Measurements from ENCODE around the gene SNAP25. TPM values are rescaled to one million over a fixed set of nuclear protein-coding genes. Genes with fewer than 3 reads are reported as not detected.

SNAP25 gene
- total and polyA plus RNA-seq, 9 of the 15 experiments (the other 6 are each of a cell fraction or from before 2014, with no cell fraction given): 0.07 TPM; not detected in 8

DNA sequence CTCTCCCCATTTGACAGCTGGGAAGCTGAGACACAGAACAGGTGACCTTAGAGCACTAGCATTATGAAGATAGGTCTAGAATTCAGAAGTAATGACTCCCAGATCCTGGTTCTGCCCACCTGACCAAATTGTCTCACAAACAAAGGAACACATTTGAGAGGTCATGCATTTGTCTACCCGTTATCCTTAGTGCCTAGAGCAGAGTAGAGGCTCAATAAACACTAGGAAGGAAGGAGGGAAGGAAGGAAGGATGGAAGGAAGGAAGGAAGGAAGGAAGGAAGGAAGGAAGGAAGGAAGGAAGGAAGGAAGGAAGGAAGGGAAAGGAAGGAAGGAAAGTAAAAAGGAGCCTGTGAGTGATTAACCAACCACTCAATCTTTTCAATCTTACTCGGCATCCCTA, 63.3 kb downstream of the SNAP25 start:
- FAIRE-seq: no peak
- in situ Hi-C loops (cut with MboI) (no loop called here), intact Hi-C loops (cut with micrococcal nuclease) (no loop called here)
- H3K27ac ChIP-seq (ENCODE audit: extremely low read depth, low read depth, low read length): no peak overlapping the region
- H3K9me3 ChIP-seq (replicated peaks; ENCODE audit: control insufficient read depth, insufficient read depth, low read depth, low read length): no peaks in the 10 kb centered on the region
- H3K9ac ChIP-seq (ENCODE audit: insufficient read depth in 1 of 2, low read depth in 2 of 2, low read length in 2 of 2): no peak overlapping the region
- no peak overlapping the region for H2AFZ ChIP-seq (ENCODE audit: low read depth, low read length)
- no peak overlapping the region for H3K4me3 ChIP-seq
- no peaks in the 10 kb centered on the region for H3K4me1 ChIP-seq (replicated peaks in 1 of 2; ENCODE audit: control insufficient read depth in 2 of 2, insufficient read depth in 2 of 2, low read length in 2 of 2)
- no peaks in the 10 kb centered on the region for H3K9me1 ChIP-seq (ENCODE audit: control insufficient read depth, insufficient read depth, low read length)
- BruUV-seq (replicated peaks): no TSS peak
- no peak overlapping the region for H3K4me2 ChIP-seq (ENCODE audit: insufficient read depth, low read length)
- no peak for ATAC-seq
- ChIA-PET POLR2A (no interaction called here), CTCF (ENCODE audit: low intra/inter-chr PET ratio) (no interaction called here)
- H3K79me2 ChIP-seq (ENCODE audit: control insufficient read depth, insufficient read depth, low read length): no peaks in the 10 kb centered on the region
- no peak for DNase-seq (ENCODE audit: extremely low read depth in 1 of 4, low spot score in 3 of 4)
- H3K27me3 ChIP-seq (ENCODE audit: control insufficient read depth in 2 of 2, insufficient read depth in 2 of 2, low read length in 2 of 2): no peaks in the 10 kb centered on the region
- H4K20me1 ChIP-seq (replicated peaks; ENCODE audit: control insufficient read depth, insufficient read depth, low read length): no peaks in the 10 kb centered on the region
- 0% methylated on average over 1 of the region's 2 CpGs for WGBS (ENCODE audit: insufficient coverage, low coverage, missing lambda C conversion rate)
- no peaks in the 10 kb centered on the region for H3K36me3 ChIP-seq (ENCODE audit: control insufficient read depth, insufficient read depth, low read length)
- no peak for TF ChIP-seq POLR3G (IDR thresholded peaks at IDR 0.05; ENCODE audit: extremely low read depth, insufficient read length, insufficient replicate concordance)
- TF ChIP-seq NCOA2 (IDR thresholded peaks at IDR 0.05; ENCODE audit: partially characterized antibody in 2 of 2): no peak
- TF ChIP-seq ZNF224 (CRISPR knock-in tag; IDR thresholded peaks at IDR 0.05): no peak
- no peak for TF ChIP-seq POLR2B (IDR thresholded peaks at IDR 0.05; ENCODE audit: low read depth, partially characterized antibody)
- TF ChIP-seq GTF2A2 (tag; IDR thresholded peaks at IDR 0.05): no peak
- TF ChIP-seq STAG1 (CRISPR knock-in tag; IDR thresholded peaks at IDR 0.05; ENCODE audit: borderline replicate concordance): no peak
- TF ChIP-seq ILF3 (IDR thresholded peaks at IDR 0.05; ENCODE audit: borderline replicate concordance): no peak
- TF ChIP-seq, protein P1, sequence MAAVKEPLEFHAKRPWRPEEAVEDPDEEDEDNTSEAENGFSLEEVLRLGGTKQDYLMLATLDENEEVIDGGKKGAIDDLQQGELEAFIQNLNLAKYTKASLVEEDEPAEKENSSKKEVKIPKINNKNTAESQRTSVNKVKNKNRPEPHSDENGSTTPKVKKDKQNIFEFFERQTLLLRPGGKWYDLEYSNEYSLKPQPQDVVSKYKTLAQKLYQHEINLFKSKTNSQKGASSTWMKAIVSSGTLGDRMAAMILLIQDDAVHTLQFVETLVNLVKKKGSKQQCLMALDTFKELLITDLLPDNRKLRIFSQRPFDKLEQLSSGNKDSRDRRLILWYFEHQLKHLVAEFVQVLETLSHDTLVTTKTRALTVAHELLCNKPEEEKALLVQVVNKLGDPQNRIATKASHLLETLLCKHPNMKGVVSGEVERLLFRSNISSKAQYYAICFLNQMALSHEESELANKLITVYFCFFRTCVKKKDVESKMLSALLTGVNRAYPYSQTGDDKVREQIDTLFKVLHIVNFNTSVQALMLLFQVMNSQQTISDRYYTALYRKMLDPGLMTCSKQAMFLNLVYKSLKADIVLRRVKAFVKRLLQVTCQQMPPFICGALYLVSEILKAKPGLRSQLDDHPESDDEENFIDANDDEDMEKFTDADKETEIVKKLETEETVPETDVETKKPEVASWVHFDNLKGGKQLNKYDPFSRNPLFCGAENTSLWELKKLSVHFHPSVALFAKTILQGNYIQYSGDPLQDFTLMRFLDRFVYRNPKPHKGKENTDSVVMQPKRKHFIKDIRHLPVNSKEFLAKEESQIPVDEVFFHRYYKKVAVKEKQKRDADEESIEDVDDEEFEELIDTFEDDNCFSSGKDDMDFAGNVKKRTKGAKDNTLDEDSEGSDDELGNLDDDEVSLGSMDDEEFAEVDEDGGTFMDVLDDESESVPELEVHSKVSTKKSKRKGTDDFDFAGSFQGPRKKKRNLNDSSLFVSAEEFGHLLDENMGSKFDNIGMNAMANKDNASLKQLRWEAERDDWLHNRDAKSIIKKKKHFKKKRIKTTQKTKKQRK (IDR thresholded peaks at IDR 0.05; ENCODE audit: borderline replicate concordance, low read depth, low read length): no peak
- no peak for TF ChIP-seq TAL1 (IDR thresholded peaks at IDR 0.05)
- TF ChIP-seq CSDE1 (IDR thresholded peaks at IDR 0.05): no peak
- no peak for TF ChIP-seq ATF7 (IDR thresholded peaks at IDR 0.05)
- no peak for TF ChIP-seq MTF1 (CRISPR knock-in tag; IDR thresholded peaks at IDR 0.05; ENCODE audit: borderline replicate concordance)
- TF ChIP-seq TAF1 (IDR thresholded peaks at IDR 0.05; ENCODE audit: control insufficient read depth, extremely low read depth, insufficient read depth, low read length, severe bottlenecking): no peak
- no peak for TF ChIP-seq RBM39 (optimal IDR thresholded peaks at IDR 0.05; ENCODE audit: low read depth, low read length)
- TF ChIP-seq FIP1L1 (IDR thresholded peaks at IDR 0.05; ENCODE audit: low read depth, low read length, poor library complexity, severe bottlenecking): no peak
- TF ChIP-seq, protein P2, sequence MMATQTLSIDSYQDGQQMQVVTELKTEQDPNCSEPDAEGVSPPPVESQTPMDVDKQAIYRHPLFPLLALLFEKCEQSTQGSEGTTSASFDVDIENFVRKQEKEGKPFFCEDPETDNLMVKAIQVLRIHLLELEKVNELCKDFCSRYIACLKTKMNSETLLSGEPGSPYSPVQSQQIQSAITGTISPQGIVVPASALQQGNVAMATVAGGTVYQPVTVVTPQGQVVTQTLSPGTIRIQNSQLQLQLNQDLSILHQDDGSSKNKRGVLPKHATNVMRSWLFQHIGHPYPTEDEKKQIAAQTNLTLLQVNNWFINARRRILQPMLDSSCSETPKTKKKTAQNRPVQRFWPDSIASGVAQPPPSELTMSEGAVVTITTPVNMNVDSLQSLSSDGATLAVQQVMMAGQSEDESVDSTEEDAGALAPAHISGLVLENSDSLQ (IDR thresholded peaks at IDR 0.05): no peak
- TF ChIP-seq KDM4B (IDR thresholded peaks at IDR 0.05; ENCODE audit: borderline replicate concordance in 2 of 2, low read depth in 1 of 2): no peak
